Fibroblast of peridontal ligament (primary cell): ENCODE data around the gene PTPRN2.

Source experiments
- DNase-seq: peaks from one replicate; pipeline ENCODE4 v3.0.0-alpha.2; 2010; ENCODE audit errors: extremely low read depth

Gene PTPRN2

GRCh38 chr7:157542068-157543021, 1045.3 kb downstream of the PTPRN2 start:
- DNase-seq: no peak

- no peak for DNase-seq
Observed at GRCh38 chr7:157541295-157542067, 1046.1 kb downstream of the PTPRN2 start.

- no peak for DNase-seq
Observed at GRCh38 chr7:157540606-157541294, 1046.9 kb downstream of the PTPRN2 start.

GRCh38 chr7:157540020-157540419, 1047.6 kb downstream of the PTPRN2 start:
- DNase-seq: no peak

- DNase-seq: no peak
Observed at GRCh38 chr7:157539521-157539920, 1048.1 kb downstream of the PTPRN2 start.

- no peak for DNase-seq
Observed at GRCh38 chr7:157538735-157539134, 1048.9 kb downstream of the PTPRN2 start.

- no peak for DNase-seq
Observed at GRCh38 chr7:157538321-157538720, 1049.3 kb downstream of the PTPRN2 start.

- no peak for DNase-seq
Observed at GRCh38 chr7:157537056-157537455, 1050.6 kb downstream of the PTPRN2 start.

- no peak for DNase-seq
Observed at GRCh38 chr7:157532068-157532467, 1055.6 kb downstream of the PTPRN2 start.

- no peak for DNase-seq
Observed at GRCh38 chr7:157529768-157530560, 1057.7 kb downstream of the PTPRN2 start.

- DNase-seq: no peak
Observed at GRCh38 chr7:157528785-157529341, 1058.8 kb downstream of the PTPRN2 start.

- DNase-seq: no peak
Observed at GRCh38 chr7:157527686-157528085, 1059.9 kb downstream of the PTPRN2 start.

GRCh38 chr7:157526913-157527634, 1060.5 kb downstream of the PTPRN2 start:
- DNase-seq: no peak

GRCh38 chr7:157526005-157526912, 1061.4 kb downstream of the PTPRN2 start:
- no peak for DNase-seq

- no peak for DNase-seq
Observed at GRCh38 chr7:157525491-157525915, 1062.1 kb downstream of the PTPRN2 start.

GRCh38 chr7:157524731-157525130, 1062.9 kb downstream of the PTPRN2 start:
- no peak for DNase-seq

GRCh38 chr7:157523766-157524421, 1063.7 kb downstream of the PTPRN2 start:
- DNase-seq: no peak

GRCh38 chr7:157523371-157523765, 1064.3 kb downstream of the PTPRN2 start:
- no peak for DNase-seq

- no peak for DNase-seq
Observed at GRCh38 chr7:157522954-157523353, 1064.7 kb downstream of the PTPRN2 start.
